Activated CD8-positive, alpha-beta T cell treated with anti-CD3 and anti-CD28 coated beads, Interleukin-2, amount 10 ng/mL, durations not matched to agents 7 days and 5 days (primary cell): ENCODE results near the gene NUDT3. TPM values are rescaled to one million over a fixed set of nuclear protein-coding genes. Genes with fewer than 3 reads are reported as not detected.
"Not testable (repeated sequence)": the region's sequence is repeated elsewhere in the genome, so short reads cannot be mapped to it uniquely, and the experiment has no call there.

Experiments
- ATAC-seq: fragments of 150-1000 bp; cut with Tn5 transposase; one replicate; pipeline ENCODE4 v1.10.0; 2021; ENCODE audit warnings: moderate library complexity
- CTCF ChIA-PET: fragments of 350-600 bp; sonication (Branson Sonifier 250); formaldehyde crosslinking; loops from one replicate; lab custom pipeline; 2021; ENCODE audit warnings: antibody characterized with exemption; lab: Charles Lee
- POLR2A ChIA-PET: fragments of 350-600 bp; sonication (Branson Sonifier 250); formaldehyde crosslinking; loops from one replicate; lab custom pipeline; 2021; ENCODE audit warnings: antibody characterized with exemption; lab: Charles Lee
- DNase-seq: peaks from one replicate; pipeline ENCODE4 v3.0.0-alpha.2; 2020
- H3K27ac Mint-ChIP-seq: one replicate; pipeline ENCODE4 v1.8.0; 2021; ENCODE audit warnings: mild to moderate bottlenecking, mixed read lengths
- H3K27me3 Mint-ChIP-seq: one replicate; pipeline ENCODE4 v1.8.0; 2021; ENCODE audit warnings: low read depth, mixed read lengths
- H3K36me3 Mint-ChIP-seq: one replicate; pipeline ENCODE4 v1.8.0; 2021; ENCODE audit warnings: low read depth, mixed read lengths
- H3K4me1 Mint-ChIP-seq: one replicate; pipeline ENCODE4 v1.8.0; 2021; ENCODE audit warnings: low read depth, mixed read lengths
- H3K4me3 Mint-ChIP-seq: one replicate; pipeline ENCODE4 v1.8.0; 2021; ENCODE audit warnings: mild to moderate bottlenecking, mixed read lengths
- H3K9me3 Mint-ChIP-seq: one replicate; pipeline ENCODE4 v1.8.0; 2022; ENCODE audit warnings: mixed read lengths; ENCODE audit not compliant: insufficient read depth
- total RNA-seq, 2 experiments: library from RNA; stranded (reverse); gene quantifications; one replicate each; pipeline ENCODE4 v1.2.3, GENCODE V29; 2021

Gene NUDT3
- total RNA-seq, 2 experiments from 2014 or later: 13.1 to 13.8 TPM

- H3K9me3 Mint-ChIP-seq, H3K36me3 Mint-ChIP-seq, CTCF ChIA-PET, H3K4me3 Mint-ChIP-seq, ATAC-seq, POLR2A ChIA-PET, H3K4me1 Mint-ChIP-seq, H3K27me3 Mint-ChIP-seq, DNase-seq, H3K27ac Mint-ChIP-seq: not testable (repeated sequence)
Observed at GRCh38 chr6:34263484-34263883, 129.0 kb downstream of the NUDT3 start.

- ChIA-PET POLR2A (no interaction called here), CTCF (interaction anchor here (0.9 to 1.2 kb wide), 2 partner anchors 11 to 200 kb away, joined by 3 to 4 read pairs; partner anchors contain the start of gene SMIM29)
- Mint-ChIP-seq H3K27ac (no peak overlapping the region), H3K27me3 (peaks cover 2% of the 10 kb centered on the region), H3K4me1 (no peaks in the 10 kb centered on the region), H3K4me3 (no peak overlapping the region), H3K36me3 (no peaks in the 10 kb centered on the region), H3K9me3 (no peaks in the 10 kb centered on the region)
- DNase-seq (no peak), ATAC-seq (no peak)
Observed at GRCh38 chr6:34260576-34261267, 131.7 kb downstream of the NUDT3 start.

GRCh38 chr6:34259529-34260069, 132.9 kb downstream of the NUDT3 start:
- ATAC-seq (no peak), DNase-seq (no peak)
- H3K4me3 Mint-ChIP-seq: no peak overlapping the region
- H3K4me1 Mint-ChIP-seq: no peaks in the 10 kb centered on the region
- H3K27ac Mint-ChIP-seq: no peak overlapping the region
- ChIA-PET CTCF (interaction anchor here (0.9 to 1.2 kb wide), 2 partner anchors 10 to 201 kb away, joined by 3 to 4 read pairs; partner anchors contain the start of gene SMIM29), POLR2A (no interaction called here)
- no peaks in the 10 kb centered on the region for H3K9me3 Mint-ChIP-seq
- peaks cover 2% of the 10 kb centered on the region for H3K27me3 Mint-ChIP-seq
- no peaks in the 10 kb centered on the region for H3K36me3 Mint-ChIP-seq

- POLR2A ChIA-PET, H3K4me3 Mint-ChIP-seq, H3K9me3 Mint-ChIP-seq, ATAC-seq, H3K27ac Mint-ChIP-seq, H3K36me3 Mint-ChIP-seq, DNase-seq: not testable (repeated sequence)
- Mint-ChIP-seq H3K27me3 (peaks cover 11% of the 10 kb centered on the region), H3K4me1 (peaks cover 28% of the 10 kb centered on the region)
- CTCF ChIA-PET: interaction anchor here (0.6 kb wide), 1 partner anchor 163 kb away, joined by 3 read pairs; no protein-coding TSS in a partner anchor
Observed at GRCh38 chr6:34252395-34252794, 140.1 kb downstream of the NUDT3 start.

GRCh38 chr6:34249469-34250261, 142.8 kb downstream of the NUDT3 start:
- POLR2A ChIA-PET: interaction anchor here (0.7 to 2.5 kb wide), 7 partner anchors 13 to 175 kb away, joined by 4 to 23 read pairs (median 6); partner anchors contain the start of gene HMGA1
- peaks cover 48% of the 10 kb centered on the region for H3K4me1 Mint-ChIP-seq
- H3K4me3 Mint-ChIP-seq: peak overlapping the region; percentile 96
- CTCF ChIA-PET: interaction anchor here (0.6 to 5.9 kb wide), 41 partner anchors 10 to 890 kb away, joined by 3 to 176 read pairs (median 4); partner anchors contain the start of genes BLTP3A, NUDT3 and RPS10
- peaks cover 14% of the 10 kb centered on the region for H3K36me3 Mint-ChIP-seq
- ATAC-seq (no peak), DNase-seq (no peak)
- H3K9me3 Mint-ChIP-seq: no peaks in the 10 kb centered on the region
- peak overlapping the region; percentile 92 for H3K27ac Mint-ChIP-seq
- peaks cover 11% of the 10 kb centered on the region for H3K27me3 Mint-ChIP-seq

GRCh38 chr6:34248727-34249468, 143.6 kb downstream of the NUDT3 start, which contains the start of gene SMIM29:
SMIM29 (minus strand) TSS chr6:34249006; CDS start chr6:34247791, 1,215 bp downstream.
- Mint-ChIP-seq H3K27ac (peak within 1 kb of the TSS; percentile 92), H3K4me1 (peaks cover 53% of the 10 kb centered on the region), H3K27me3 (peaks cover 11% of the 10 kb centered on the region)

GRCh38 chr6:34248198-34248726, 144.2 kb downstream of the NUDT3 start:
- Mint-ChIP-seq H3K27ac (peak overlapping the region; percentile 92), H3K4me3 (peak overlapping the region; percentile 96), H3K27me3 (peaks cover 11% of the 10 kb centered on the region), H3K9me3 (no peaks in the 10 kb centered on the region), H3K4me1 (peaks cover 58% of the 10 kb centered on the region), H3K36me3 (peaks cover 25% of the 10 kb centered on the region)
- peak; percentile 9 for ATAC-seq
- DNase-seq: peak; percentile 67
- CTCF ChIA-PET: interaction anchor here (0.8 to 5.9 kb wide), 15 partner anchors 22 to 364 kb away, joined by 3 to 176 read pairs (median 6); partner anchors contain the start of genes NUDT3 and RPS10
- POLR2A ChIA-PET: interaction anchor here (1.2 to 2.5 kb wide), 5 partner anchors 11 to 177 kb away, joined by 3 to 23 read pairs (median 9); partner anchors contain the start of gene HMGA1

More at GRCh38 chr6:34248727-34249468, 143.6 kb downstream of the NUDT3 start, which contains the start of gene SMIM29:
- ChIA-PET POLR2A (interaction anchor here (0.6 to 2.5 kb wide), 8 partner anchors 12 to 176 kb away, joined by 3 to 23 read pairs (median 7); partner anchors contain the start of gene HMGA1), CTCF (interaction anchor here (0.6 to 5.9 kb wide), 43 partner anchors 9 to 891 kb away, joined by 3 to 176 read pairs (median 4); partner anchors contain the start of genes BLTP3A, NUDT3 and RPS10)
- no peaks in the 10 kb centered on the region for H3K9me3 Mint-ChIP-seq
- ATAC-seq: peak; percentile 92
- DNase-seq: peak; percentile 97
- H3K4me3 Mint-ChIP-seq: peak within 1 kb of the TSS; percentile 96
- H3K36me3 Mint-ChIP-seq: peaks cover 20% of the 10 kb centered on the region

- Mint-ChIP-seq H3K4me3 (peak overlapping the region; percentile 96), H3K27ac (peak overlapping the region; percentile 92), H3K9me3 (no peaks in the 10 kb centered on the region), H3K4me1 (peaks cover 62% of the 10 kb centered on the region), H3K36me3 (peaks cover 31% of the 10 kb centered on the region), H3K27me3 (peaks cover 7% of the 10 kb centered on the region)
- ChIA-PET CTCF (interaction anchor here (0.7 to 5.9 kb wide), 13 partner anchors 11 to 361 kb away, joined by 3 to 176 read pairs (median 5); partner anchors contain the start of genes HMGA1, NUDT3 and RPS10), POLR2A (interaction anchor here (1.2 to 2.5 kb wide), 4 partner anchors 11 to 167 kb away, joined by 8 to 23 read pairs (median 14); partner anchors contain the start of gene HMGA1)
- ATAC-seq (no peak), DNase-seq (no peak)
Observed at GRCh38 chr6:34247481-34248197, 144.8 kb downstream of the NUDT3 start.

- peak; percentile 67 for DNase-seq
- Mint-ChIP-seq H3K36me3 (peaks cover 38% of the 10 kb centered on the region), H3K4me3 (peak overlapping the region; percentile 46), H3K9me3 (no peaks in the 10 kb centered on the region), H3K4me1 (peaks cover 66% of the 10 kb centered on the region), H3K27me3 (peaks cover 3% of the 10 kb centered on the region), H3K27ac (peak overlapping the region; percentile 92)
- POLR2A ChIA-PET: interaction anchor here (2.4 kb wide), 1 partner anchor 10 kb away, joined by 13 read pairs; the partner anchor contains the start of gene HMGA1
- CTCF ChIA-PET: interaction anchor here (0.7 to 5.9 kb wide), 8 partner anchors 10 to 177 kb away, joined by 3 to 176 read pairs (median 4); partner anchors contain the start of gene HMGA1
- no peak for ATAC-seq
Observed at GRCh38 chr6:34246563-34247391, 145.7 kb downstream of the NUDT3 start.
